GM03348 (cell line): ENCODE data around the gene C4BPB.
A peak's percentile ranks its signal among the peaks of the same experiment; 100 is the strongest.
"Not testable (repeated sequence)": the region's sequence is repeated elsewhere in the genome, so short reads cannot be mapped to it uniquely, and the experiment has no call there.

ENCODE experiments used
- DNase-seq: peaks from one replicate; pipeline ENCODE4 v3.0.0; 2012; ENCODE audit warnings: low spot score

Gene C4BPB, protein sequence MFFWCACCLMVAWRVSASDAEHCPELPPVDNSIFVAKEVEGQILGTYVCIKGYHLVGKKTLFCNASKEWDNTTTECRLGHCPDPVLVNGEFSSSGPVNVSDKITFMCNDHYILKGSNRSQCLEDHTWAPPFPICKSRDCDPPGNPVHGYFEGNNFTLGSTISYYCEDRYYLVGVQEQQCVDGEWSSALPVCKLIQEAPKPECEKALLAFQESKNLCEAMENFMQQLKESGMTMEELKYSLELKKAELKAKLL

DNA sequence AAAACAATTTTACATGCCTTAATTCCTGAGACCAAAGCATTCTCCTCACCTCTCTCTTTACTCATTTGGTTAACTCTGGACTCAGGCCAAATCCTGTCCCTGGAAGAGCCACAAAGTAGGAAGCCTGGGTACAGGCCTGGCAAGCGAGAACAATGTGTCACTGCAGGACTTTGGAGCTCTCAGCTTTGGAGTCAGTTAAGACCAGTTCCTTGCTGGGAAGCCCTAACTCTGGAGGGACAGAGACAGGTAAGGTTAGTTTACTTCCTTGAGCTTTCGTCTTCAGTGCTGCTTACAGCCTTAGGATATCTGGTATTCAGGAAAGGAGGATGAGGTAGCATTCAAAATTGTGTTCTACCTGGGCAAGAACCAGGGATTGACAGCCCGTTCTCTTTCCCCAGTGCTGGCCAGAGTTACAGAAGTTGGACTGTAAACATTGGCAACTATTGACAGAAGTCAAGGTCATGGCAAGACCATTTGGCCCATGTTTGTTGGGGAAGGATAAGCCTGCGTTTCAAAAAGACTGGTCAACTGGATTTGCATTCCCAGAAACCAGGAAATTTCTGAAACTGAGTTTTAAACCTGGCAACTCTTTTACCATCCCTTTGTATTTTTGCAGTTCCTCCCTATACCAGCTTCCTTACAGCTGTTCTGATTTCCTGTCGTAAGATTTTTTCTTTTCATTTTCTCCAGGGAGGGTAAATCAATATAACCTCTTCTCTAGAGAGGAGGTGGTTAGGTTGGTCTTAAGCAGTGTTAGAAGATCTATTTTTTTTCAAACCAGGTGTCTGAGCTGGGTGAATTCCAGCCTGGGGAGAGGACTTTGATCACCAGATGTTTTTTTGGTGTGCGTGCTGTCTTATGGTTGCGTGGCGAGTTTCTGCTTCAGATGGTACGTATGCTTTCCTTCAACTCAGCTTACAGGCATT lies at the start of gene C4BPB:
TSS of gene C4BPB (plus strand) at position 160 of the 926 bp plus-strand sequence. CDS start at position 832, 672 bp downstream.
- DNase-seq, result no peak

DNA sequence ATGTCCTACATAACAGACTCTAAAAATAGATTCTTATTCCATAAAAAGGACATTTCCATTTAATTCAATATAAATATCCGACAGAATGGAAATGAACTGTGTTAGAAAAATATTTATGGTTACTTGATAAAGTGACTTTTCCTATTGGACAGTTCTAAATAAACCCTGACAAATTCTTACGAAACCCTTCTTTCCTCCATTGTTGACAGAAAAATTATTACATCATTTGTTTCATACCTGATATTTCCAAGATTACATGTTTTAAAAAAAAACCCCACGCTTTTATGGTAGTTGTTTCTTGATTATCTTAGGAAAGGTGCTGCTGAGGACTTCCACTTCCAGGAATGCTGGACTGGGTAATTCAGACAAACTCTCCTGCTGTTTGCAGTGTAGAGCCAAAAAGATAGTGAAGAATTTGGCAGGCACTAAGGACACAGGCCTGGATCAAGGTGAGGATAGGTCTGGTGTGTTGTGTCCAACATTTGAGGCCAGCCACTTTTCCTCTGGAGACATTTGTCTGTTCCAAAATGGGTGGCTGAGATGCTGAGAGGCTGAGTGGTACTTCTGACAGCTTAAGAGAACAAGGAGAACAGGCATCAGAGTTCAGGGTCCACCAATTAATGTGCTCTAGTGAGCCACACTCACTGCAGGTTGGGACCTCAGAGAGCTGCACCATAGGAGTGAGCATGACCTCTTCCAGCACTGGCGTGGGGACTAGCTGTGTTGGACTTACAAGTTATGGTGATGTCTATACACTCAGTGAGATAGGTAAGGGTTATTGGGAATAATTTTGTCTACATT lies 49.1 kb upstream of the C4BPB start:
- no peak for DNase-seq

DNA sequence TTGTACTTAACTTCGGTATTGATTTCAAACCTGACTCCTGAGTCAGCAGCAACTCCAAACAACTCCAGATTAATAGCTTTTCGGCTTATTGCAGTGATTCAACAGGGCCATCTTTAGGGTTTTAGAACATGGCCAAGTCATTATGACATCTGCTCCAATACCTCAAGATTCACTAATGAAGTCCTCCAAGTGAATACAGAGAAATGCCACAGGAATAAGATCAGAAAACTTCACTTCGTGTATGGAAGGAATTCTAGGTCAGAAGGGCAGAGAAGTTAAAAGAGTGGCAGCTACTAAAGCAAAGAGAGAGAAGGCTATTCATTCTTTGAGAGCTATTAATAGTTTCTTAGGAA lies 48.5 kb upstream of the C4BPB start:
- peak; percentile 59 for DNase-seq

DNA sequence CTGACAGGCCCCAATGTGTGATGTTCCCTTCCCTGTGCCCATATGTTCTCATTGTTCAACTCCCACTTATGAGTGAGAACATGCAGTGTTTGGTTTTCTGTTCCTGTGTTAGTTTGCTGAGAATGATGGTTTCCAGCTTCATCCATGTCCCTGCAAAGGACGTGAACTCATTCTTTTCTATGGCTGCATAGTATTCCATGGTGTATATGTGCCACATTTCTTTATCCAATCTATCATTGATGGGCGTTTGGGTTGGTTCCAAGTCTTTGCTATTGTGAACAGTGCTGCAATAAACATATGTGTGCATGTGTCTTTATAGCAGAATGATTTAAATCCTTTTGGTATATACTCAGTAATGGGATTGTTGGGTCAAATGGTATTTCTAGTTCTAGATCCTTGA lies 47.3 kb upstream of the C4BPB start:
- not testable (repeated sequence) for DNase-seq

DNA sequence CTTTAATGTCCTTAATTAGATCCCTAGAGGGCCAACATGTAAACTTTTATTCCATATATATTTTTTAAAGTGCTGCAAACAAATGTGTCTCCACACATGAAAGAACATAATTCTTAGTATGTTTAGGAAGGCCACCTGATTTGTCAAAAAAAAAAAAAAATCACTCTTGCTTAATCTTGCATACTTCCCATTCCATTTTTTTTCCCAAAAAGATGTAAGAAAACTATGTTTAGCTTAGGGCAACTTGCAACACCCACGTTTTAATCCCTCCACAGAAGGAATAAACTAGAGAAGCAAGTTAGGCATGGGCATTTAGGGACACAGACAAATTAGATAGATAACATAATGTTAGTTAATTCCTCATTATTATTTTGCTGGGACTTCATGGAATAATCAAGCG lies 43.2 kb upstream of the C4BPB start:
- no peak for DNase-seq

DNA sequence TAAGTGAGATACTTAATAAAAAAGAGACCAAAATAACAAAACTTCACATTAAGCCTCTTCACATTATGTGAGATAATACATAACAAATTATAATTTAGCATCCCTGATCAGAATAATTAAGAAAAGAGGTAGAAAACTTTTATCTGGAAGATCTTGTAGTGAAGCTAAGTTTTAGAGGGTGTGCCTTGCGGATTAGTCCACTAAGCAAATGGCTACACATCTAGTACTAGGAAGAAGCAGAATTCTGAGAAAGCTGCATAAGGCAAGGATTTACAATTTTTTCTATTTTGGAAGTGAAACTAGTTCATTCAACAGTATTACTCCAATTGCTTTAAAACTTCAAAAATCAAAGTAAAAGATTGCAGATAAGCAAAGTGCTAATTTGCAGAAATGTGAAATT lies 41.2 kb upstream of the C4BPB start:
- DNase-seq, result no peak

DNA sequence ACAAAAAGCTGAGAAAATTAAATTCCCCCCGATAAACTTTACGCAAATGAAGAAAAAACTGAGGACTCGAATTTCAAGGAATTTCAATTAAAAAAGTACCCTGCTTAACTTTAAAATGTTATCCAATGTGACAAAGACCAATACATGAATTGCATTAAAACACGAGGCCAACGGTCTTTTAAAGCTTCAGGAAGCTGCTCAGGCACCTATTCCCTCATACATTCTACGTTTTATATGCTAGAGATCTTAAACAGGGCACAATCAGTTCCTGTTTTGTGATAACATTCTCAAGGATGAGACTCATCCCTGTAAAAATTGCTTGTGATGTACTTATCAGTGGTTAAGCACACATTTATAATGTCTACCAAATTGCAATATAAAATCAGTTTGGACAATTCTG lies 40.6 kb upstream of the C4BPB start:
- no peak for DNase-seq

DNA sequence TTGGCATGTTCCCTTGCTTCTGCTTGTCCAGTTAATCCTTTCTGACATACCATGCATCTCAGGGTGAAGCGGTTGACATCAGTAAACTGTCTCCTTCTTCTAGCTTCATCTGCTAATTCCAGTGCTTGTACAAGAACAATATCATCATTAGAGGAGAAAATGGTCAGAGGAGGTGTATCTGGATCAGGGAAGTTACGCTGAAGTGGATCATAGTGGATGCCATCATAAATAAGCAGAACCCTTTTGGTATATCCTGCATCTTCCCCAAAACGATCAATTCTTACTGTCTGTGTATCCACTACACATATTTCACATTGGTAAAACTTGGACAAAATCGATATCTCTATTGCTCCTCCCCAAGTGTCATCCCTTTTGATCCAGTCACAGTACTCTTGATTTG lies 39.6 kb upstream of the C4BPB start:
- DNase-seq, result no peak

DNA sequence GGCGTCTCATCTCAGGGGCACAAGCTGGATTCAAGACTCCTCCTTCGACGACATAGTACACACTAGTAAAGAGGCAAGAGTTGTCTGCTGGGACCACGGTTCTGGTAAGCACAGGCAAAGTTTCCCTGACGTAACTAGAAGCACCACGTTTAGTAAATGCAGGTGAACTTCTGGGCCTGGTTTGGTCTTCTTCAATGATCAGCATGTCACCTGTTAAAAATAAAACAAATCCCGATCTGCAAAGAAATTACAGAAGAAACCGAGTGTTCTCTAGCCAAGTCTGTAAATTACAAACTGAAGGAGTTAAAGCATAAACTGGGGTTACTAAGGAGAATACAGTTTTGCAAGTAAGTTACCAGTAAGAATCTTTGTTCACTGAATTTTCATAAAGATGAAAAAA lies 39.1 kb upstream of the C4BPB start:
- no peak for DNase-seq

DNA sequence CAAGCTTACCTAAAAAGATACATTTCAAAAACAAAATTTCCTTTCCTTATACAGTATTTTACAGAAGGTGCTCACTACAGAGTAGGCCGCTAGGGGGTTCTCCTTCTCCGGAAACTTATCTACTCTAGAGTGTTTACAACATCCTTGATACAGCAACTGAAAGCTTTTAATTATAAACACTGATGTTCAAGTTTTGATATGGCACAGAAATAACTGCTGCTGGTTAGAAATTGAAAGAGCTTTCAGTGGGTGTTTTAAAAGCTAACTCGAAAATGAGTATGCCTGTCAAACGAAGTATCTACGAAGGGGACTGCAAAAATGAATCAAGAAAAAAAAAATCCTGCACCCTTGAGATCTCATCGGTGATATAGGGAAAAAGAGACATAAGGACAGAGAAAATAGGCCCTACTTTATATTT lies 38.7 kb upstream of the C4BPB start:
- DNase-seq, result peak; percentile 51

DNA sequence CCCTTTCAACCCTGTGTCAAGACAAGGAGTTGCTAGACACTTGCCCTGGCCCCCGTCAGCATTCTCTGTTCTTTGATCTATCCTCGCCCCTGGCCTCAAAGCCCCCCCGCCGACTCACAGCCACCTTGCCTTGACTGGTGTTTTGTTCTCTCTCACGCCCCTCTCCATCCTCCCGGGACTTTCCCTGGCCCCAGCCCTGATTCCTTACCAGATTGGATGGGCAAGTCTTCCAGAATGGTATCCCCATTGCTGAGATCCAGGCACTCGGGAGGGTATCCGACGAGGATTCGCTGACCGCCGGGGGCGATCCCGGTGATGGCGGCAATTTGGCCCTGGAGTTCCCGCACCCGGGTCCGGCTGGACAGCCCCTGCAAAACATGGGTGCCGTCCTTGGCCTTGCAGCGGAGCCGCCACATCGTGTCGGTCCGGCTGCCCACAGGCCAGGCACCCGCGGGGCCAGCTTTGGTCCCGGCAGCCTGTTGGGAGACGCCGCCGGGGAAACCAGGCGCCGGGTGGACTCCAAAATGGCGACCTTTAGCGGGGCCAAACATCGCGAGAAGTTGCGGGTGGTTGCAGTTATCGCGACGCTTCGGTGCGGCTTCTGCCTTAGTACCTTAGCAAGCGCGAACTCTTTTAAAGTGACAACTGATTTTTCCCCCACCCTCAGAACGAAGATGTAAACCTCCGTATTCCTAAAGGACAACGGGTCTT lies 38.0 kb upstream of the C4BPB start:
- peak; percentile 90 for DNase-seq

DNA sequence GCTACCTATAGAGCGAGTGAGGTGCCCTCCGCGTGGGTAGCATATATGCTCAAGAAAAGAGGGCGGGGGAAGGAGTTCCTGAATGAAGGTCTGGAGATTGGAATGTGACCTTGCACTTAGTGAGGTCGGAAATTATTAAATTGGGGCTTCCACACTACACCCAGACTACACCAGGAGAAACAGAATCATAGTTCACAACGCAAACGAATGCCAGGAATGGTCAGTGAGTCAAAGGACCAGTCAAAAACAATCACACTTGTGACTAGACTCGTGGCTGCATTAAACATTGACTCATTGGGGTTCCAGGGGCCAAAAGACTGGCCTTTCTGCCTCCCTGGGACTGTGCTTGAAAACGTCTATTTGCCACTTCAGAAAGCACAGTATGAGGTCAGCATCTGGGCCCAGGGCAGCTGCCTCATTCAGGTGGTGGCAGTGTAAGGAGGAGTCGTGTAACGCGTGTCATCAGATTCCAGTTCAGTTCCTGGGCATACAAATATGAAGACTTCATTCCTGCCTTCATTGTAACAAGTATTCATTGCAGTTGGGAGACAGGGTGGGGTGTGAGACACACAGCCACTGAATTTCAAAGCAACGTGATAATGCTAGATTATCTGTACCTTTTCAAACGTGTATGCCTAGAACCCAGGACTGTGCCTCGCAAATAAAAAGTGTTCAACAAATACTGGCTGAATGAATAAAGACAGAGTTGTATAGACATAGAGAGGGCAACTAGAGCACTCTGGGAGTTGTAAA lies 37.3 kb upstream of the C4BPB start, which contains the start of gene YOD1:
TSS of gene YOD1 (minus strand) at position 18 of the 753 bp plus-strand sequence. CDS start 178 bp downstream, outside the sequence.
- peak; percentile 27 for DNase-seq

DNA sequence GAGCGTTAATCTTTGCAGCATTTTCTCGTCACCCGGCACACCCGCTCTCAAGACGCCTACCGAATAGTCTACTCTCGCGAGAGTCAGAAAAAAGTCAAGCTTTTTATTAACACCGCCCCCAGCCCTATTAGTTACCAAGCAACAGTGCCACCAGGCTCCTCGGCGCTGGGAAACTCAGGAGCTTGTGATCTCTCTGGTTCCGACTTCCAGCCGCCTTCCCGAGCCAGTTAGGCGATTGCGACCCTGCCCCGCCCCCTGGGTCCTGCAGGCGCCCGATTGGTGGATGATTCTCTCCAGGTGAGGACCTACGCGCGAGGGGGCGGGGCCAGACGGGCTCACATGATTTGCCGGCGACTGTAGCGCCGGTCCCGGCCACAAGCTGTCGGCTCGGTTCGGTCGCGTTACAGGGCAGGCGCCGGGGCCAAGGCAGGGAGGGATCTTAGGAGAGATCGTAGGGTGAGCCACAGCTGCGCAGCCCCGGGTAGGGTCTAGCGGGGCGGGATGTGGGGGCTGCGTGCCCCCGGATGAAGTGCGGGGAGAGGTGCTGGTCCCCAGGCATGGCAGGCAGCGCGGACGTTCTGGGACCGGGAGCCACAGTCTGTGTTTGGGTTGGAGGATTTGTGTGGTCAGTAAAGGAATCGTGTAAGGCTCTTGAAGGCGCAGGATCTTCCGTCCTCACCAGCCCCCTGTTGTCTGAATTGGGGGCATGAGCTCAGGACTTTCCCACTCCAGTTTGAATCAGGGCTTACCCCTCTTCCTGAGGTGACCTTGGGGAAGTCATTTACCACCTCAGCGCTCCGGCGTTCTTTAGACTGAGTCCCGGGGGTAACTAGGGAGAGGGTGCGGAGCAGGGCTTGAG lies 35.5 kb upstream of the C4BPB start, which contains the start of gene PFKFB2:
TSS of gene PFKFB2 (plus strand) at position 365 of the 859 bp plus-strand sequence. CDS start 1,443 bp downstream, outside the sequence.
- peak; percentile 91 for DNase-seq

DNA sequence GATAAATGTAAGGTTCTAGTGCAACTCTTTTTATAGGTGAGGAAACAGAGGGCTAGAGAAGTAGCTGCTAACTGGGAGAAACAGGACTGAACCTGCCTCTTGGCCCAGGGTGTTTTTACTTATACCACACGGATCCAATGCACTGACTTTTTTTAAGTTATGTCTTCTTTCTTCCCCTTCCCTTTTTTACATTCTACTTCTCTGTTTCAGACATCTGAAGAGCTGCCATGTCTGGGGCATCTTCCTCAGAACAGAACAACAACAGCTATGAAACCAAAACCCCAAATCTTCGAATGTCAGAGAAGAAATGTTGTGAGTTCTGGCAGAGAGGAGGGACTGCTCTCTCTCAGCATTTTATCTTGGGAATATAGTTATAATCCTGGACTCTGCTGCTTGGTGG lies 34.2 kb upstream of the C4BPB start:
- DNase-seq, result no peak

DNA sequence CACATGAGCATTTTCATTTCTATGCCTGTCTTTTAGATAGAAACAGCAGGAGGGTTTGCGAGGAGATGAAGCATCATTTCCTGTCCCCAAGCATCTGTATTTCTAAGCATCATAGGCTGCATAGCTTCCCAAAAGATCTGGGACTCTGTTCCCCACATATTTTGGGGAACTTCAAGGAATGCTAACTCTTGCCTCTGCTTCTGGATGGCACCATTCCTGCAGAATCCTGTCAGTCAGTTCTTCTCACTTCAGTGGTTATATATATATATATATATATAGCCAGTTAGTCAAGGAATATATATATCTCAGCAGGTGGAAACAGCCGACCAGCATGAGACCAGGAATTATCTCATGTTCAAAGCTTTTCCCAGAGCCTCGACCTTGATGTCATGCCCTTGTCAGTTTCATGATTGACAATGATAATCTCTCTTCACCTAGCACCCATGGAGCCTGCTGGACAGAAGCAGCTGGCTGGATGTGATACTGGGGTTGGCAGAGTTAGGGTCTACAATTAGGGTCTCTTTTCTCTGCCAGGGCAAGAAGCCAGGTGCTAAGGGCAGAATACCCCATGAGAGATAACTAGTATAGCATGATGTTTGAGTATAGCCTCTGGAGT lies 33.2 kb upstream of the C4BPB start:
- DNase-seq, result no peak

DNA sequence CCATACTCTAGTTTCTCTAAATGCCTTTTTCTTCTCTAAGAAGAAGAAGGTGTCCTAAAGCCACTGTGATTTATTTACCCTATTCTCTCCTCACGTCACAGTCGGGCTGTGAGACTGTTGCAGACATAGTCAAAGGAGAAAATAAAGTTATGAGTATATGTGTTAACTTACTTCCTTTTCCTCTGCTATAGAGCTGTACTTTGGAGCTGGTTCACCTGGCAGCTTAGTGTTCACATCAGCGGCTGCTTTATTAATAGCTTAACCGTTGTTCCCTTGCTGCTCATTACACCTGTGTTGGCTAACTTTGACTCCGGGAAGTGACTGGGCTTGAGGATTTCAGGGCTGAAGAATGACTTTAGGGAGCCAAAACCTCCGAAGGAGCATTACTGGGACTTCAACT lies 32.0 kb upstream of the C4BPB start:
- no peak for DNase-seq

DNA sequence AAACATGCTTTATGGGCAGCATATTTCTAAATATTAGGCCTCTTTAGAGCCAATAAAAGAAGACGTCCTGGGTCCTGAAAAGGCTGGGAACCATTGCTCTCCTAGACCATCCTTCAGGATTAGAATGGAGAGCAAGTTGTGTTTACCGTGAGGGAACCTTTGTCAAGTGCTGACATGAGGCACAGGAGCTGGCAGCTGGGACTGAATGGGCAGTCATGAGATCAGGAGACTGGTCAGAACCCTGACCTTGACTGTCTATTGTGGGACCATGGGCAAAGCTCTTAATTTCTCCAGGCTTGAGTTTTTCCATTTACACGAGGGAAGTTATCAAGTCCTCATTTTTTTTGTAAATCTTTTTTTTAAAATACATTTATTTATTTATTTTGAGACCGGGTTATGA lies 30.4 kb upstream of the C4BPB start:
- no peak for DNase-seq

DNA sequence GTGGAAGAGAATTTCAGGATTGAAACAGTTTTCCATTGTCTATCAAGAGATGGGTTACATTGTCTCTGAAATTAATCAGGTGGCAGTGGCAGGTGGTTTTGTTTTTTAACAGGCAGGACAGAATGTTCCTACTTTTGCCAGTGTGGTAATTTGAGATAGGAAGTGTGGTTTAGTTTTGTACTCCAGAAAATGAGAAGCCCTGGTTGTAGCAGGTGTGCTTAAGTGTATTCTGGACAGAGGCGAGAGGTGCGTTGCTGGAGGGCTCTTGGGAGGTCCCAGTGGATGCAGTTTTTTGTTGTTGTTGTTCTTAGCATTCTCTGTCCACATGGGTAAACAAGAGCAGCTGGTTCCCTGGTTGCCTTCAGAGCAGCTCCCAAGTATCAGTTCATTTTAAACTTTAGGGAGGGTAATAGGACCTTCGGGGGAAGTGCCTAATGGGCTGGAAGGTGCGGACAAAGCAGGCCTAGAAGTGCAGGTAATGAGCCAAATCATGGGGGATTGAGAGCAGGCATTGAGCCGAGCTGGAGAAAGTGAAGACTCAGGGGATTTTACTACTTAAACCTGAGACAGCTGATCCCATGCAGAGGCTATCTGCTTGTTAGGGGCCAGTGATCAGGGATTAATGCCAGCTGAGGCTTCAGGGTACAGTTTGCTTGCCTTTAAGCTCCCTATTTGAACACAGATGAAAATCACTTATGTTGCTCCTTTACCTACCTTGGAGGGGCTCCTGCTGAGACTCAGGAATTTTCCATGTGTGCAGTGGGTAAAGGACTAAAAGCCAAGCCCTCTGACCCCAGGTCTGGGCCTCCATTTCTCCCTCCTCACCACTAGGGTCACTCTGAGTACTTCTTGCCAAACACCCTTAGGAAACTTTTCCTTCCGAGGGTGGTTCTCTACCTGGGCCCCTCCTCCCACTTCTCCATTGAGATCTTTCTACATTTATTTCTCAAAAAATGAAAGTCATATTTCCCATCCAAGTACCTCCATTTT lies 29.5 kb upstream of the C4BPB start:
- DNase-seq, result no peak
